ENCODE data around the gene KRTCAP3.

The KRTCAP3 gene

DNA sequence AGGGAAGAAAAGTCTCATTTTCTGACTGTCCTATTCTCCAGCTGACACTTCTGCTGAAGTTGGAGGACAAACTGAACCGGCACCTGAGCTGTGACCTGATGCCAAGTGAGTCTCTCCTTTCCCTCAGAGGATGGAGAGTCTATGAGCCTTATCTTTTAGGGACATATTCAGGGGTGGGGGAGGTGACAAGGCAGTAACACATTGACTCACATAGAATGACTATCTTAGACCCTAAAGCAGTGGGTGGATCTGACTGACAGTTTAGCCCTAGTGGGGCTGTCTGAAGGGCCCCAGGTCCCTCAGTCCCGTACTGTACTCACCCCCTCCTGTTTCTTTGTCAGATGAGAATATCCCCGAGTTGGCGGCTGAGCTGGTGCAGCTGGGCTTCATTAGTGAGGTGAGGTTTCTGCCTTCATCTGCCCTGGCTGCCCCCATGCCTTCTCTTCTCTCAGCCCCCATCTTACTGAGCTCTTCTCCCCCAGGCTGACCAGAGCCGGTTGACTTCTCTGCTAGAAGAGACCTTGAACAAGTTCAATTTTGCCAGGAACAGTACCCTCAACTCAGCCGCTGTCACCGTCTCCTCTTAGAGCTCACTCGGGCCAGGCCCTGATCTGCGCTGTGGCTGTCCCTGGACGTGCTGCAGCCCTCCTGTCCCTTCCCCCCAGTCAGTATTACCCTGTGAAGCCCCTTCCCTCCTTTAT is 805 bp upstream of the KRTCAP3 start:
- FAIRE-seq, result no peak

DNA sequence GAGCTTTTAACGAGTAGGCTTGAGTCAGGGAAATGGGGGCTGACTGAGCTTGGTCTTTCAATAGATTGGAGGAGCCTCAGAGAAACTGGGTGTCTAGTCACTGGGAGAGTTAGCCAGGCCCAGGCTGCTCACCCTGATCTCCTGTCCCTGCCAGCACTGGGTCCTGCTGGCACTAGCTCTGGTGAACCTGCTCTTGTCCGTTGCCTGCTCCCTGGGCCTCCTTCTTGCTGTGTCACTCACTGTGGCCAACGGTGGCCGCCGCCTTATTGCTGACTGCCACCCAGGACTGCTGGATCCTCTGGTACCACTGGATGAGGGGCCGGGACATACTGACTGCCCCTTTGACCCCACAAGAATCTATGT is 720 bp downstream of the KRTCAP3 start:
- no peak for FAIRE-seq

DNA sequence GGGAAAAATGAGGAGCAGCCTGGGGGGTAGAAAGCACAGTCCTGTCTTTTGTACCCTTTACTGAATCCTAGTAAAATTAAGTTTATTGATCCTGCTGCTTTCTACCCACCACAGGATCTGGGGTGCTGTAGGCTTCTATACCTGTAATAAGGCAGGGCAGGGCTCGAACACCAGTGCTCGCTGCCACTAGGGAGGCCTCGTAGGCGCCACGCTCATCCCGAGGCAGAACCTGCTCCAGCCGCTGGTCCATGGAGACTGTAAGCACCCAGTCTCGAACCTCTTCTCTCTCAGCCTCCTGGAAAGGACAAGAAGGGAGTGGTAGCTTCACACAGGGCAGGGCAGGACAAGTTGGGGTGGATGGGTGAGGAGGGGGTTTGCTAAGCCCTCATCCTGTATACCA is 3.0 kb downstream of the KRTCAP3 start:
- FAIRE-seq, result no peak

DNA sequence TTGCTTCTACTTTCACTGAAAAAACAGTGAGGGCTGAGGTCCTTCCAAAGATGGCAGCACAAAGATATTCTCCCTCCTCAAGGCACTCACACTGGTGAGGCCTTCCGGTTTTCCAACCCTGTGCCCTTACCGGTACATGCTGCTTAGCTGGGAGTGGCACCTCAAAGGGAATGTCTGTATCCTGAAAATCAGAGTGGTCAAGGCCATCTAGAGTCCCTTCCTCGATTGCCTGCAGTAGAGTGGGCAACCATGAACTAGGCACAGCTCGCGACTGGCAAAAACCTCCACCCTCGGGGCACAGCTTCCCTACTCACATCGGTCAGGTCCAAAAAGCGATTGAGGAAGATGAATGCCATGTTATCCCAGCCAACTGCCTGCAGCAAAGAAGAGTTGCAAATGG is 3.4 kb downstream of the KRTCAP3 start:
- no peak for FAIRE-seq

GRCh38 chr2:27446057-27446456 is 3.9 kb downstream of the KRTCAP3 start:
- FAIRE-seq, result no peak

DNA sequence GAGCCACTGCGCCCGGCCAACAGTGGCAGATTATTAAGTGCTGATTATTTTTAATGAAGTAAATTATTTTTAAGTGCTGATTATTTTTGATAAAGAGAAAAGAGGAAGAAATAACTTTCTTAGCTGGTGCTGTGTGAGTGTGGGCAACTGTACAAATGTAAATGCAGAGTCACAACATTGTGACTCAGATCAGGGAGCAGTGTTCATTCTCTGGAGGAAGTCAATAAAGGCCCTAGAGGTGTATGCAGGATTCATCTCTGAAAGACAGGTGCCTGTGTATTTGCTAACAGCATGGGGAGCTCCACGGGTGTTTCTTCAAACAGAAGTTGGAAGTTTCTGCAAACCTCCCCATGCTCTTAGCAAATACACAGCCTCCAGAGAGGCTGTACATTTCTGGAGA is 6.2 kb downstream of the KRTCAP3 start:
- no peak for FAIRE-seq

DNA sequence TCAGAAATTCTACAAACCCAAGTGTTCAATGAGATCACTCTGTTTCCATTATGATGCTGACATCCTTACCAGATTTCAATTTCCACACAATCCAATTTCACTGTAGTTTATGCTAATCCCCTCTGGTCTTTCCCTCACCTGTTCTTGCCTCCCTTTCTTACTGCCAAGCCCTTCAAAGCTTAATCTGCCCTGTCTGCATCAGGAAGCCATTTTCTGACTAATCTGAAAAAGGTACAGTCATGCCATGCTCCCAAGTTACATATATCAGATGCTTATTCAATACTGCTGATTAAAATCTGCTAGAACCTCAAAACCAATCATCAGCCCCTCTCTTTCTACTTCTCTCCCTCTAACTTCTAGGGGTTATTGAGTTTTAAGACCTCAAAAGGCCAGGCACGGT is 8.9 kb downstream of the KRTCAP3 start:
- no peak for FAIRE-seq

DNA sequence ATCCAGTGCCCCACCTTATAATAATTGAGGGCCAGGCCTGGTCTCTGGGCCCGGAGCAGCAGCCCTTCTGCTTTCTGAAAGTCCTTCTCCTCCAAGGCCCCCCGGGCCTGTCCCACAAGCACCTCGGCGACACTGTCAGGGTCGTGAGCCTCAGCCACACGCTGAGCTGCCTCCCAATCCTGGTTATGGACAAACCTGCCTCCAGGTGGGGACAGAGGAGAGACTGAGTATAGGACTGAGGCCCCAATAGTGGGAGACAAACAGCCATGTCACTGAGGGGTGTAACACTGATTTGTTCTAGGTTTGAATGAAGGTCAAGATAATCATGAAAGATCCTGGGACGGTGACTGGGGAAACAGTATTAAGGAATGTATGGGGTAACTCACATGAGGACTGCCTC is 11.8 kb downstream of the KRTCAP3 start:
- FAIRE-seq, result no peak

DNA sequence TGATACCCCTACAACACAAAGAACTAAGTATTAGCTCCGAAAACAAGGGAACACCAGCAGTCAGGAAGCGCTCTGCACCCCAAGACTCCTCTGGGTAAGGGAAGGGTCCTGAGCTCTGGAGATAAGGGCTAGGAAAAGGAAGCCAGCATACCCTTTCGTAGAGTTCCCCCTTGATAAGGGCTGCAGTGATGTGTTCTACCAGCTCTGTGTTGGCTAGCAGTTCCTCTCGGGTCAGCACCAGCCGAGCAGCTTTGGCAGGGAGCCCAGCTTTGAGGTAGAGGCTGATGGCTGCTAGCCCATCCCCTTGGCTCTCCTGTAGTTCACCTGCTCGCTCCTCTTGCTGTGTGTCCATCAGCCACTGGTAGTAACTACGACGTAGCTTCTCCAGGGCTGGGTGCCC is 18.9 kb downstream of the KRTCAP3 start:
- no peak for FAIRE-seq

- FAIRE-seq, result no peak
Measured at GRCh38 chr2:27464443-27464842, 22.3 kb downstream of the KRTCAP3 start.

- FAIRE-seq, result no peak
Measured at GRCh38 chr2:27471961-27472360, 29.8 kb downstream of the KRTCAP3 start.

DNA sequence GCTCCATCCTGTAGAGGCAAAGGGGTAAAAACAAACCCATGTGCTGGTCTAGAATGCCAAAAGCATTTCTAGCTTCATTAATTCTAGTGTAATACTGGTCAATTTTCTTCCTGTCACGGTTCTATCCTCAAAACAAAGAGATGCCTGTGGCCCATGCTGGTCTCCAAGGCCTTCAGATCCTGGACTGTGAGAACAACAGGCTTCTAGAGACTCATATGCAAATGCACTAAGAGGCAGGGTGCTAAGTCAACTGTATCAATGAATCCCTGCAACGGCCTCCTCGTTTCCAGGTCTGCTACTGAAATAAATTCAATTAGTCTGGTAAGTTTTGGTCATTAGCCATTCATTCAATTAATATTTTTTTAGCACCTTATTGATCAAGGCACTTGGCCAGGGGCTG is 43.3 kb downstream of the KRTCAP3 start:
- FAIRE-seq, result no peak

DNA sequence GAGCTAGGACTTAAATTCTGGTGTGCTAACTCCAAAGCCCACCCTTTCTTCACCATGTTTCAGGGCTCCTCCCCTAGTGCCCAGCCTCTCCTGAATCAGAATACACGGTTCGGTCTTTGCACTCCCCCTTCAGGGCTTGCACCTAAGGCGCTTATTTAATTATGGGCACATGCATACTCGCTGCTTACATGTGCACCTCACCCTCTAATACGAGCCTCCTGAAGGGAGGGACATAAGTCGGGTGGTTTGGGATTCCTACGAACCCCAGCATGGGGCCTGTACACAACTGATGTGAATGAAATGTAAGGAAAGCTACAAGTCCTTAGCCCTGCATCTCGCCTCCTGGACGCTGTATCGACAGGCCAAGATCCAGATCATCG is 46.9 kb downstream of the KRTCAP3 start:
- no peak for FAIRE-seq

- peak; percentile 91 for FAIRE-seq
Measured at GRCh38 chr2:27489498-27490397, 47.6 kb downstream of the KRTCAP3 start, which contains the start of gene IFT172. Gene IFT172 (minus strand): TSS chr2:27489743. CDS start chr2:27489653, 90 bp downstream.

- no peak for FAIRE-seq
Measured at GRCh38 chr2:27492557-27492956, 50.4 kb downstream of the KRTCAP3 start.

GRCh38 chr2:27493948-27494283 is 51.7 kb downstream of the KRTCAP3 start:
- no peak for FAIRE-seq

Data from A204.1 (cell line).